Naive B cell (primary cell): ENCODE results near the gene IGSF9. TPM values are rescaled to one million over a fixed set of nuclear protein-coding genes. Genes with fewer than 3 reads are reported as not detected.

Experiments used
- ATAC-seq, 2 donors: fragments of 150-1000 bp; cut with Tn5 transposase; 2 replicates each; pipeline ENCODE4 v1.10.0; 2021; ENCODE audit warnings: low read depth in 2 of 2, mild to moderate bottlenecking in 2 of 2, moderate library complexity in 2 of 2
- DNase-seq: peaks from one replicate; pipeline ENCODE4 v3.0.0; 2022
- H3K27ac Mint-ChIP-seq, 6 donors: one replicate each; pipeline ENCODE4 v1.8.0; 2020 to 2022; ENCODE audit warnings: mild to moderate bottlenecking in 6 of 6, mixed read lengths in 6 of 6, moderate library complexity in 5 of 6, inconsistent platforms in 2 of 6
- H3K27me3 Mint-ChIP-seq, 3 donors: one replicate each; pipeline ENCODE4 v1.8.0; 2021 to 2022; ENCODE audit warnings: mixed read lengths in 3 of 3, mild to moderate bottlenecking in 1 of 3
- H3K36me3 Mint-ChIP-seq, 2 donors: one replicate each; pipeline ENCODE4 v1.8.0; 2020 to 2022; ENCODE audit warnings: mixed read lengths in 2 of 2, inconsistent platforms in 1 of 2, mild to moderate bottlenecking in 1 of 2
- H3K4me1 Mint-ChIP-seq, 3 donors: one replicate each; pipeline ENCODE4 v1.8.0; 2020 to 2022; ENCODE audit warnings: mixed read lengths in 3 of 3, inconsistent platforms in 1 of 3, mild to moderate bottlenecking in 1 of 3, moderate library complexity in 1 of 3
- H3K4me3 Mint-ChIP-seq, 8 donors: one replicate each; pipeline ENCODE4 v1.8.0; 2020 to 2022; ENCODE audit warnings: mild to moderate bottlenecking in 8 of 8, mixed read lengths in 8 of 8, moderate library complexity in 8 of 8, inconsistent platforms in 2 of 8
- H3K9me3 Mint-ChIP-seq, 7 donors: one replicate each; pipeline ENCODE4 v1.8.0; 2020 to 2022; ENCODE audit warnings: mixed read lengths in 7 of 7, mild to moderate bottlenecking in 5 of 7, inconsistent platforms in 2 of 7, moderate library complexity in 1 of 7
- polyA plus RNA-seq, 6 donors: library from polyadenylated mRNA; unstranded; fragments of 300-500 nt; fragmentation: Illumina TruSeq; gene quantifications; one replicate each; pipeline ENCODE4 v1.2.3, GENCODE V29; 2021; ENCODE audit warnings: low read depth in 6 of 6

Gene IGSF9
- polyA plus RNA-seq, 6 donors from 2014 or later = 0.16 to 0.97 (median 0.41) TPM; not detected in 2

DNA sequence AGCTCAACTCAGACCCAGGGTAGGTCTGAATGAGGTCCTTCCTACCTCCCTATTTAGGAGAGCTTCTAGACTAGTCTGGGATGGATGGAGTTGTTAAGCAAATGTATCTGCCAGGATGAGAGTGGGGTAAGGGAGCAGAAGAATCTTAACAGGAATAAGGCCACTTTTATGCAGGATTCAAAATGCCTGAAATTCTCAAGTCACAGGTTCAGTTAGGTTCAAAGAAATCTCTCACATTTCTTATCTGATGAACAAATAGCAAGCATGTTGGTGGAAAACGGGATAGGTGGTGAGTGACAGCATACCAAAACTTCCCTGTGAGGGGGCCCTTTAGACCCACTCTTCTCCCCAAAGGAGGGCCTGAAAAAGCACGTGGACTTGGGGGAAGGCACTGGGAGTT lies 5.6 kb upstream of the IGSF9 start:
- peaks cover 36 to 69% (median 54%) of the 10 kb centered on the region in 3 donors for H3K27me3 Mint-ChIP-seq
- H3K4me1 Mint-ChIP-seq = peaks cover 0 to 2% (median 0%) of the 10 kb centered on the region in 3 donors
- no peak overlapping the region for H3K27ac Mint-ChIP-seq
- DNase-seq = no peak
- H3K4me3 Mint-ChIP-seq = no peak overlapping the region
- H3K9me3 Mint-ChIP-seq = peaks cover 0 to 1% (median 0%) of the 10 kb centered on the region in 7 donors
- H3K36me3 Mint-ChIP-seq = no peaks in the 10 kb centered on the region
- no peak for ATAC-seq

DNA sequence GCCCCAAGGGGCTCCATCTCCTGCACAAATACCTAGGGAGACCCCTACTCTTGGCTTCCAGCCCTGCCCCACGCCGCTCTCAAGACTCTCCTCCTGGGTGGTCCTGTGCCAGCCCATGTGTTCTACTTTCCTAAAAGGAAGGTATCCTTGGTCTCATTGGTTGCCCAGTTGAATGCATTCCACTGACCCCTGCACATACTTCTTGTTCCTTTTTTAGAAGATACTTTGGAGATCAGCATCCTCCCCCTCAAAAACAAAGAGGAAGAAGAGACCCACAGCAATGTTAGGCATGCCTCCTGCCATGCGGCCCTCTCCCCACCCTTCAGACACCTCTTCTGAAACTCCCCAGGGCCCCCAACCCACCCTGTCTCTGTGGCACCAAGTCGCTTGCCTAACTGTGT lies 4.6 kb upstream of the IGSF9 start:
- peaks cover 36 to 72% (median 57%) of the 10 kb centered on the region in 3 donors for H3K27me3 Mint-ChIP-seq
- DNase-seq (no peak), ATAC-seq (no peak)
- peaks cover 6 to 12% (median 8%) of the 10 kb centered on the region in 3 donors for H3K4me1 Mint-ChIP-seq
- no peak overlapping the region for H3K27ac Mint-ChIP-seq
- H3K36me3 Mint-ChIP-seq = no peaks in the 10 kb centered on the region
- H3K4me3 Mint-ChIP-seq = peak overlapping the region in 1 of 8 donors; percentile 58
- peaks cover 0 to 1% (median 0%) of the 10 kb centered on the region in 7 donors for H3K9me3 Mint-ChIP-seq

DNA sequence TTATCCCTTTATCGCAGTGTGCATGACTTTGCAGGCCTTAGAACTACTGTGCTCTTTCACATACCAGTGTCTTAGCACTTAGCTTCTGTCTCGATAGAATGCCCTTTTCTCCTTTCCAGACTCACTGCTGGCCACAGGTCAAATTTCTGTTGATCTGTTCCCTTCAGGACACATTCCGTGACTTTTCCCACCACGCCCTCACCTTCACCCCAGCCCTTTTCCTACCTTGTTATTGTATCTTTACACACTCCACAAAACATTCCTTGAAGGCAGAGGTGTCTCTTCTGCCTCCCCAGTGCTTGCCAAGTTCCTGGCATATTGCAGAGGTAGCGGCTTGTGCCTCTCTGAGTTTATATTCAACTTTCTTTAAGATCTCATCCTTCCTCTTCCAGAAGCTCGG lies 3.7 kb upstream of the IGSF9 start:
- Mint-ChIP-seq H3K4me3 (no peak overlapping the region), H3K4me1 (peaks cover 10 to 20% (median 12%) of the 10 kb centered on the region in 3 donors), H3K36me3 (no peaks in the 10 kb centered on the region), H3K27me3 (peaks cover 38 to 72% (median 59%) of the 10 kb centered on the region in 3 donors), H3K9me3 (peaks cover 0 to 1% (median 0%) of the 10 kb centered on the region in 7 donors), H3K27ac (no peak overlapping the region)
- no peak for DNase-seq
- no peak for ATAC-seq

DNA sequence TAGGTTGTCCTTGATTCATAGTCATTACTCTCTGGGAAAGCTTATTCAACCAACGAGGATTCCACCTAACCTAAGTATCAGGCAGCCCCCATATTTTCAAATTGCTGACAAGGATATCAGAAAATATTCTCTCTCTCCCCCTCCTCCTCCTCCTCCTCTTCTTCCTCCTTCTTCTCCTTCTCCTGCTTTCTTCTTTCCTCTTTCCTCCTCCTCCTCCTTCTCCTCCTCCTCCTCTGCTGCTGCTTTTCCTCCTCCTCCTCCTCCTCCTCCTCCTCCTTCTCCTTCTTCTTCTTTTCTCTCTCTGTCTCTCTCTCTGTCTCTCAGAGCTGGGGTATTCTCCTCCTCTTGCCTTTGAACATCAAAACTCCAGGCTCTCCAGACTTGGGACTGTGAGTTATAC lies 2.5 kb upstream of the IGSF9 start:
- DNase-seq = no peak
- Mint-ChIP-seq H3K9me3 (peaks cover 0 to 1% (median 0%) of the 10 kb centered on the region in 7 donors), H3K27me3 (peaks cover 33 to 72% (median 58%) of the 10 kb centered on the region in 3 donors), H3K4me3 (peak overlapping the region in 1 of 8 donors; percentile 17), H3K36me3 (no peaks in the 10 kb centered on the region), H3K4me1 (peaks cover 12 to 20% (median 13%) of the 10 kb centered on the region in 3 donors), H3K27ac (peak overlapping the region in 1 of 6 donors; percentile 51)
- no peak for ATAC-seq

DNA sequence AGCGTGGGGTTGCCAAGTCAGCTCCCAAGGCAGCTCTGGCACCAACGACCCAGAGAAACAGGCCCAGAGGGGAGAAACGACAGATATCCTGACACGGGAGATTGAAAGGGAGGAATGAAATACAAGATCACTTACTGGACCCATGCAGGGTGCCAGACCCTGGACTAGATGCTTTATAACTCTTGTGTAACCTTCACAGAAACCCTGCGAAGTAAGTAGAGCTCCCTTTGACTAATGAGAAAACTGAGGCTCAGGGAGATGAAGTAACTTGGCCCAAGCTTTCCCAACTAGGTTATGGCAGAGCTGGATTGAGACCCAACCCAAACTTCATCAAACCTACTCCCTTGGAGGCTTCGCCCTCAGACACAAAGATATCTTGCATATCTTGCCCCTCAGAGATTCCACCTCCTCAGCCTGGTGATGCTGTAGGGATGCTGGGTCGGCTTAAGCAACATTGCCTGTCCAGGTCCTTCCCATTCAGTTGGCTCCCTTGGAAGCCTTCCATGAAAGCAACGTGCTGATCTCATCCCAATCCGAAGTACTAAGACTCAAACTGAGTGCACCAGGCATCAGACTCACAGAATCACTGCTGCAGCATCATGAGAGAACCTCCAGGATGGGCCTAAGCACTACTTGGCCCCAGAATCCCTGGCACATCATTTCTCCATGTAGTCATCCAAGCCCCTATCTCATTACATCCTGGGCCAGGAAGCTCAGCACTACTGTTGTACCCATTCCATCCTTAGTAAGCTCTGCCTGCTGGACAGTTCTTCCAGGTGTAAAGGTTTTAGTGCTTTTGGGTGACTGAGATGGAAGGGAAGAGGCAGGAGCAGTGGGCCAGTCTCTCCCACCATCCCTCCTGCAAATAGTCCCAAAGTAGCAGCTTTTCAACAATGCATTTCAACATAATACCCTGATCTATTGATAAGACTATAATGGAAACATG lies 1.1 kb upstream of the IGSF9 start:
- peaks cover 0 to 5% of the 10 kb centered on the region in 2 donors for H3K36me3 Mint-ChIP-seq
- H3K4me1 Mint-ChIP-seq = peaks cover 12 to 20% (median 16%) of the 10 kb centered on the region in 3 donors
- DNase-seq (no peak), ATAC-seq (no peak)
- peaks cover 28 to 58% (median 49%) of the 10 kb centered on the region in 3 donors for H3K27me3 Mint-ChIP-seq
- peaks cover 0 to 1% (median 0%) of the 10 kb centered on the region in 7 donors for H3K9me3 Mint-ChIP-seq
- peak overlapping the region in 7 of 8 donors; percentile 26 to 88 (median 72) for H3K4me3 Mint-ChIP-seq
- no peak overlapping the region for H3K27ac Mint-ChIP-seq

DNA sequence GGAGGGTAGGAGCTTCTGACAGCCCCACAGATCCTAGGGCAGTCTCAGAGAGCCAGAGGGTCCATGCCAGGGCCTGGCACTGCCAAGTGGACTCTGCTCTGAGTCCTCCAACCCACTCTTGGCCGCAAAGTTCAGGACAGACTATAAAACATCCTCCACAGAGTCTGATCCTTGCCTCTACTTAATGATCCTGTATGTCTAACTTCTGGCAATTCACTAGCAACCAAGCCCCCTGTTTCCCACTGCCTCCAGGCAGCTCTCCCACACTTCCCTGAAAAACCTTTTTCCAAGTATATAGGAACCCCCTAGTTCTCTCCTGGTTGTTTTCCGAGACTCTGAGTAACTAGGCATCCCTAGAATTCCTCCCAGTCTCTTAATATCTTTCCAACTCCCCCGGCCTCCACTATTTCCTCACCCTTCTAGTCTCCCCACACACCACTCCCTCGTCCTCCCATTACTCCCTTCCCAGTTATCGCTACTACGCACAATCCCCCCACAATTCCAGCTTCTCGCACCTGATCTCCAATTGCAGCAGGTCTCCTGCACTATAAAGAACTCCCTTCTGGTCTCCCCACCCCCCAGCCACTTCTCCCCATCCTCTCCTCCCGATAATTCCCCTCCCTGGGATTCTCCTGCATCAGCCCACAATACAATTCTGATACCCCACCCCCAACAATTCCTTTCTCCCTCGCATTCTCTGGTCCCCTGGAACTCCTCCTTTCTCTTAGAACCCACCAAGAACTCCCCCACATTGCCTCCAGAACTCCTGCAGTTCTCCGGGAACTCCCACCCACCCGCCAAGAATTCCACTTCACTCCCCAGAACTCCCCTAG lies 574 bp downstream of the IGSF9 start:
- Mint-ChIP-seq H3K4me1 (peaks cover 18 to 28% (median 26%) of the 10 kb centered on the region in 3 donors), H3K36me3 (peaks cover 0 to 5% of the 10 kb centered on the region in 2 donors), H3K27me3 (peaks cover 23 to 44% (median 32%) of the 10 kb centered on the region in 3 donors), H3K4me3 (peak overlapping the region; percentile 32 to 92 (median 82)), H3K9me3 (no peaks in the 10 kb centered on the region), H3K27ac (peak overlapping the region in 4 of 6 donors; percentile 1 to 88 (median 56))
- ATAC-seq = no peak
- no peak for DNase-seq

DNA sequence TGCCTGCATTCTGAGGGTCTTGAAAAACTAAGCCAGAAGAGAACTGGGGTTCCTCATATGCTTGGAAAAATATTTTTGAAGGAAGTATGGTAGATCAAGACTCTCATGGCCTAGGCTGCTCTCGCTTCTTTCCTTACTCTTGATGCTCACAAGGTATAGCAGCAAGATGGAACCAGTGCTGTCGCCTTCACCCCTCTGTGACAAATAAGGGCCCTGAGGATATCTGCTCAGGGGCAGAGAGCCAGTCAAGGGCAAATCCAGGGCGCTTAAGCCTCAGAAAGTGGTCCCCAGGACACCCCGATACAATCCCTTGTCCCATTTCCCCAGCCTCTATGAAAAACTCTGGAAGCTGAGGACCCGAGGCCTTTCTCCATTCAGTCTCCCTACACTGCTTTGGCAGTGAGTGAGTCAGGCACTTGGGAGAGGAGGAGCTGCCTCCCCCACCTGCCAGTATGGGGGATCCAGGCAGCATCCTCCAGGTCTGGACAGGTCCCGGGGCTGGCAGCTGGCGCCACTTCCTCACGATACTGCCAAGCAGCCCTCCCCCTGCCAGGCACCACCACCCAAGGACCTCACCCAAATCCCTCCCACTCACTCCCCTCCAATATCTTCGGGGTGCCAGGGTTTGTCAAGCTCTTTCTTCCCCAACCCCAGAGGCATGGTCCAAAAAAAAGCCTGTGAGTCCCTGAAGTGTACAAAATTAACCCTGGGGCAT lies 1.3 kb downstream of the IGSF9 start:
- H3K4me1 Mint-ChIP-seq = peaks cover 23 to 36% (median 34%) of the 10 kb centered on the region in 3 donors
- peak overlapping the region in 1 of 8 donors; percentile 3 for H3K4me3 Mint-ChIP-seq
- DNase-seq = no peak
- peaks cover 23 to 39% (median 28%) of the 10 kb centered on the region in 3 donors for H3K27me3 Mint-ChIP-seq
- H3K9me3 Mint-ChIP-seq = no peaks in the 10 kb centered on the region
- no peak for ATAC-seq
- H3K27ac Mint-ChIP-seq = peak overlapping the region in 1 of 6 donors; percentile 1
- peaks cover 0 to 5% of the 10 kb centered on the region in 2 donors for H3K36me3 Mint-ChIP-seq

DNA sequence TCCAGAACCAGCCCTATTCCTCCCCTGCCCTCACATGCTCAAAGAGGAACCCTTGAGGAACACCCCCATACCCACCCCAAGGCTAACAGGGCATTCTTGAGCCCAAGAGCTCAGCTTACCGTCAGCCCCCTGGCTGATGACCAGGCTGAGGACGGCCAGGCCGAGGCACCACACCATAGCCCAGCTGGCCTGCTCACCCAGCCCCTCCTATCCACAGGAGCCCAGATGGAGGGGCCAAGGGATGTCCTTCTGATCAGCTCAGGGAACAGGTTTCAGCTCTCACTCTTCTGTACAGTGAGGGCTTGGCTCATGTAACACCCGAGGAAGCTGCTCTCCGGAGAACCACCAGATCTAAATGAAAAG lies 2.2 kb downstream of the IGSF9 start:
- Mint-ChIP-seq H3K36me3 (peaks cover 0 to 5% of the 10 kb centered on the region in 2 donors), H3K9me3 (no peaks in the 10 kb centered on the region), H3K27me3 (peaks cover 22 to 37% (median 28%) of the 10 kb centered on the region in 3 donors), H3K4me1 (peaks cover 31 to 44% (median 42%) of the 10 kb centered on the region in 3 donors), H3K4me3 (peak overlapping the region in 1 of 8 donors; percentile 76), H3K27ac (peak overlapping the region in 1 of 6 donors; percentile 26)
- DNase-seq = no peak
- ATAC-seq = no peak

DNA sequence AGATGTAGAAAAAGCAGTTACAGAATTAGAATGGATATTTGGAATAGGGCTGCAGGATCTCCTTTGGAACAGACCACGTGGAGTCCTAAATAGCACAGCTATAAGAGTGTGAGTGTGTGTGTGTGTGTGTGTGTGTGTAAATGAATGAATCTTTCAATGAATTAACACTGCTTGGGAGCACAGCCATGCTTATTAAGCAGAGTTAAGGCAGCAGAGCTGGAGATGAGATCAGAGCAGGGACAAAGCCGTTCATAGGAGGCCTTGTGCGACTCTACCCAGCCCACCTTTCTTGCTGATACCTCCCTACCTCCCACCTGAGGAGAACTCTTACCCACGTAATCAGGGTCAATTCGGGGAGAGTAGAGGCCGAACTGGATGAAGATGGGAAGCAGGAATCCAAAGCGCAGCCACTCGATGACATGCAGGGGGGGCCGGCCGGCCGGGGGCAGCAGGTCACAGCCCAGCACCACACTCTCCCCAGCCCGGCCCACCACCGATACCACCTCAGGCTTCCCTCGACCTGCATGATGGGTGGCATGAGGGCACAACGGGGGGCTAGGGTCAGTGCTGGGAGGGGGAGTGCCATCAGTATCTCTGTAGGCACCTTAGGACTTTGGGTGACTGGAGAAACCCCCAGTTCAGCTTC lies 2.7 kb downstream of the IGSF9 start:
- ATAC-seq = no peak
- Mint-ChIP-seq H3K9me3 (no peaks in the 10 kb centered on the region), H3K27ac (peak overlapping the region in 1 of 6 donors; percentile 51), H3K4me1 (peaks cover 35 to 49% (median 47%) of the 10 kb centered on the region in 3 donors), H3K36me3 (peaks cover 0 to 5% of the 10 kb centered on the region in 2 donors), H3K4me3 (no peak overlapping the region), H3K27me3 (peaks cover 17 to 35% (median 28%) of the 10 kb centered on the region in 3 donors)
- DNase-seq = no peak

DNA sequence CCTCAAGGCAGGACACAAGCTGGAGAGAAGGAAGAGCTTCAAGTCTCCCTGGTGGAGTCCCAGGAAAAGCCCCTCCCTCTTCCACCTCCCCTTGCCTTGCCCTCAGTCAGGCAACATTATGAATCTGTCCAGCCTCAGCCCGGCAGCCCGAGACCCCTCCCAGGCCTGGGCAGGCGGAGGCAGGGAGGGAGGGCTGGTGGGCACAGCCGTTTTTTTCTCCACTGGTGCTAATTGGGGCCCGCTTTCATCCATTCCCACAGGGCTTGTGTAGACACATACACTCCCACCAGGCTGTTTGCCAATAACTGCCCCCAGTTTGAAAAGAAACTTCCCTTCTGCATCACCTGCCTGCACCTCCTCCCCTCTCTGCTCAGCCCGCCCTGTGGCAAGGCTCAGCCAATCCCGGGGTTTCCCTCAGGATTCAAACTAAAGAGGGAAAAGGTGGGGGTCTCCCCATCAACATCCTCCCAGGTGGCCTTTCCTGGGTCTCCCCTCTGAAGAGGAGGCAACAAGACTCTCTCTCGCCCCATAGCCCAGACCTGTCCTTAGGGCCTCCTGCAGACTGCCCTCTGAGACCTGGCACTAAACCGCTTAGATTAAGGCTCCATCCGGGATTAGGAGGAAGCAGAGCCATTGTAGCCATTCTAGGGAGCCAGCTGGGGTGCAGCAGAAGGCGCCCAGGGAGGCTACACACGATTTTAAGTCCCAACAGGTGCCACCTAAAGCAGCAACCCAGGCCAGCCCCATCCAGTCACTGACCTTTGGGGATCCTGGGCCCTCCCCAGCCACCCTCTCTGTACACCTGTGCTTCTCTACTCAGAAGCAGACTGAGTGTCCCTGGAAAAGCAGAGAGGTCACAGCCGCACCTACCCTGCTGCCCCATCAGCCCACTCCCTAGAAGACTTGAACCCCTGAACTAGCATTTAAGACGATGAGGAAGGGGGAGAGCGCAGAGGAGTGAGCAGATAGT lies 3.5 kb downstream of the IGSF9 start:
- DNase-seq (no peak), ATAC-seq (no peak)
- Mint-ChIP-seq H3K4me1 (peaks cover 42 to 58% (median 55%) of the 10 kb centered on the region in 3 donors), H3K27ac (peak overlapping the region in 2 of 6 donors; percentile 51 to 94), H3K4me3 (no peak overlapping the region), H3K9me3 (no peaks in the 10 kb centered on the region), H3K27me3 (peaks cover 13 to 33% (median 28%) of the 10 kb centered on the region in 3 donors), H3K36me3 (peaks cover 0 to 5% of the 10 kb centered on the region in 2 donors)

DNA sequence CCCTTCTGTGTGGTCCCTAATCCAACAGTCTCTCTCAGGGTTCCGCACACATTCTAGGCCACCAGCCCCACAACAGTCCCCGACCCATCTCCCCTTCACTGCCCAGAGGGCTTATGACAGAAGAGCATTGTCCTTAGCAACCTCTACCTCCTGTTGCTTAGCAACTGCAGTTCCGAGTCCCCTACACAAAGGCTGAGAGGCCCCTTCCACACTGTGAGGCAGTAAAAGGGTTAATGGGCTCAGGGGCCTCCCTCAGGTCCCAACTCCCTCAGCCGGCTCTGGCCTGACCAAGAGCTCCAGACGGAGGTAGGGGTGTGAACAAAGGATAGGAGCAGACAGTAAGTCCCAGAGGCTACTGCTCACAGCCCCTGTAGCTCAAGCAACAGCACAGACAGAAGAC lies 4.3 kb downstream of the IGSF9 start:
- Mint-ChIP-seq H3K4me1 (peaks cover 48 to 64% (median 63%) of the 10 kb centered on the region in 3 donors), H3K27me3 (peaks cover 11 to 30% (median 28%) of the 10 kb centered on the region in 3 donors), H3K27ac (no peak overlapping the region), H3K9me3 (no peaks in the 10 kb centered on the region), H3K36me3 (peaks cover 0 to 5% of the 10 kb centered on the region in 2 donors), H3K4me3 (no peak overlapping the region)
- no peak for DNase-seq
- no peak for ATAC-seq
